Hematopoietic multipotent progenitor cell treated with erythropoietin and hydrocortisone succinate and interleukin-3 and kit ligand, for 4 days (in vitro differentiated cells): ENCODE results near the gene FAM117B.

Experiments used
- DNase-seq: peaks from one replicate; pipeline ENCODE4 v3.0.0-alpha.2; 2015

Gene FAM117B

DNA sequence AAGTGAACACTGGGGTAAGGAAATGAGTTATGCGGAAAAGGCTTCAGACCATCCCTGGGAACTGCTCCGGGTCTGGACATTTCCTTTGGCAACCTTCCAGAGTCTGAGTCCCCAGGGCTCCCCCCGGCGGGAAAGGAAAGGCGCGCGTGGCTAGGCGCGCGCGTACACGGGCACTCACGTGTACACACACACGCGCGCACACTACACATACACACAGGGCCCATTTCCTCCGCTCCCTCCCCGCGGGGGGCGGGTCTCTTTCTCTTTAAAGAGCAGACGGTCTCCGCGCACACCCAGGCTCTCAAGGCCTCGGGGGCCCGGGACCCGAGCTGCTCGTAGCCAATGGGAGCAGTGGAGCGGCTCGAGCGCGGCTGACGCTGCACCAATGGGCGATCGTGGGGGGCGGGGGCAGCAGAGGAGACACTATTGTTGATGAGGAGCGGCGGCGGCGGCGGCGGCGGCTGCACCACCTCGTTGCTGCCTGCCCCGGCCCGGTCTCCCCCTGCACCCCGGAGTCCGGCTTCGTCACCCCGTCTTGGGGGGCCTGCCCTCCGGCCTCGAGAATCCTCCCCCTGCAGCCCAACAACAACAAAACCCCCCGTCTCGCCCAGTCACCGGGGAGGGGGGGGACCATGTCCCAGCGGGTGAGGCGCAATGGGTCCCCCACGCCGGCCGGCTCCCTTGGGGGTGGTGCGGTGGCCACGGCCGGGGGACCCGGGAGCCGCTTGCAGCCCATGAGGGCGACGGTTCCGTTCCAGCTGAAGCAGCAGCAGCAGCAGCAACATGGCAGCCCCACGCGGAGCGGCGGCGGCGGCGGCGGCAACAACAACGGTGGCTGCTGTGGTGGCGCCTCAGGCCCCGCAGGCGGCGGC is at the start of gene FAM117B:
TSS of gene FAM117B (plus strand) at position 414 of the 872 bp plus-strand sequence. CDS start at position 633, 219 bp downstream.
- DNase-seq, result peak; percentile 99

DNA sequence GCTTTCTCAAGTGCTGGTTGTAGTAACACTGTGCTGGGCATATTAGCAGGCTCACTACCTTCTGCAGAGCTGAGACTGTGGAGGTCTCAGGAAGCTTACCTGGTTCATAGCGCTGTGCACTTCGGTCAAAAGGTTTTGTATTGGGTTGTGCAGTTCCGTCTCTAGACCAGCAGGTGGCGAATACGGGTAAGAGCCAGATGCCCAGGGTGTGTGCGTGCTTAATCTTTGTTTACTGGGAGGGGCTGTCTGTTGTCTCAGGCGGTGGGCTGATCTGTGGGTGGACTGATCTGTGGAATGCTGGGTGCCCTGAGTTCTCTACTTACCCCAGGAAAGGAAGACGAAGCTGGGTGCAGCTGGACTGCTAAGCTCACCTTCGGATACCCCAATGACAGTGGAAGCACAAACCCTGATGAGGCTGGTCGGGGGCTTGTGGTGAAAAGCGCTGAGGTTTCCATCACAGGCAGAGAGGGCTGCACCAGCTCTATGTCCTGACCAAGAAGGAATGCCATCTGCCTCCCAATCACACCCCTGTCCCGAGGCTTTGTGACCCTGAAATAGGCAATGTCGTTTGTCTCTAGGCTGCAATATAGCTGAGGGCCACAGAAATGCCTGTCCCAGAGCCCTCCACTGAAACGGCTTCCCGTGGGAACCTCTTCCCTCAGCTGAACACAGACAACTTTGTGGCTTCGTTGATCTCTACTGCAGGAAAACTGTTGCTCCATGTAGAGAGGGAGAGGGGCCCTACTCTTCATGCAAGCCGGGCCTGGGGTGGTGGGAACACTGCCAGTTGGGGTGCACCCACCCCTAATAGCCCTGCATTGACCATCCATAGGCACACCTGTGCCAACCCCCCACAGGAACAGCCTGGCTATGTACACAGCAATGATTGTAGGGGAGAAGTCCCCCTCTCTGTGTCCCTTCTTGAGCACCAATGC is 45.9 kb upstream of the FAM117B start:
- peak; percentile 92 for DNase-seq

DNA sequence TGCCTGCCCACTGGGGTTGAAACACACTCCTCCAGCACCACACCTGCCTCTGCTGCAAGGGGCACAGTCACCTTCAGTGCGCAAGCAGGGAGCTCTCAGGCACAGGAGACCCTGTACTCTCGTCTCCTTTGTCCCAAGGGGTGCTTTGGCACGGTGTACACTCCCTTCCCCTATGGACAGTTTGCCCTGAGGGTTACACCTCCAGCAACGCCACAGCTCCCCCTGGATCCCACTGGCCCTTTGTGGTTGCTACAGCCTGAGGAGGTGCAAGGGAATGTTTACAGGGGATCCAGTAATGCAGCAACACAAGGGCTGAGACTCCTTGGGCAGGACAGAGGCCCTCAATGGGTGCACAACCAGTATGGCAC is 45.2 kb upstream of the FAM117B start:
- DNase-seq, result no peak

DNA sequence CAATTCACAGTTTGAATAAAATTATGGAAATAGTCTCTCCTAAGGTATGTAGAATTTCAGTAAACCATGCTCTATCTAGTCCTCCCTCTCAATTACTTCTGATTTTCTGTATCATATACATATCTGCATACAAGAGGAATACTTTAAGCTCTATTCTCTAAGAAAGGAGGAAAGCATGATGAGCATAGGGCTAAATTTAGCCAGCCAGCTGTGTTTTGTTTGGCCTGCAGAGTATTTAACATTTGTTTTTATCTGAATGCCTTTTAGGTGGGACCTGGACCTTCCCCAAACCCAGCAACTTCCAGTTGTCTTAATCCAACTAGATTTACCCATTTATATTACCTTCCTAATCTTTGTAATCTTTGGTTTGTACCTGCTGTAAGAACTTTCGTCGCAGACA is 42.2 kb upstream of the FAM117B start:
- DNase-seq, result no peak

DNA sequence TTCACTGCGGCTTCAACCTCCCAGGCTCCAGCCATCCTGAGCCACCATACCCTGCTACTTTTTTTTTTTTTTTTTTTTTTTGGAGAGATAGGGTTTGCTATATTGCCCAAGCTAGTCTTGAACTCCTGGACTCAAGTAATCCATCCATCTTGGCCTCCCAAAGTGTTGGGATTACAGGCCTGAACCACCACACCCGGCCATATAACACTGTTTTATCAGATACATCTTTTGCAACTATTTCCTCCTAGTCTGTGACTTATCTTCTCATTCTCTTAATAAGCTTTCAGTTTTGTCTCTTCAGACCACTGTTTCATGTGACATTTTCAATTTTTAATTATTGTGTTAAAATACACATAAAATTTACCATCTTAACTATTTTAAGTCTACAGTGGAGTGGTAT is 35.7 kb upstream of the FAM117B start:
- no peak for DNase-seq

DNA sequence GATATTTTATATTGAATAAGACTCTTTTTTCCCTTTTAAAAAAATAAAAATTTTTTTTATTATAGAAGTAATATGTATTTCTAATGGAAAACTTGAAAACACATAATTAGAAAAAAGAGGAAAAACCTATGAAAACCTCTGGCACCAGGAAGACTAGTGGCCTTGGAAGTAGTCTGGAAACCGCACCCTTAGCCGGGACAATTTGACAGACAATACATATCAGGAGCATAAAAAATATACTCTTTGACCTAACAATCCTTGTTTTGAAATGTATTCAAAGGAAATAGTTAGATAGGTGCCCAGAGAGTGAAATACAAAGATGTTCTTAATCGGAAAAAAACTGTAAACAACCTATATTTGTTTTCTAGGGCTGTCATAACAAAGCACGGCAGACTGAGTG is 34.9 kb upstream of the FAM117B start:
- DNase-seq, result no peak

DNA sequence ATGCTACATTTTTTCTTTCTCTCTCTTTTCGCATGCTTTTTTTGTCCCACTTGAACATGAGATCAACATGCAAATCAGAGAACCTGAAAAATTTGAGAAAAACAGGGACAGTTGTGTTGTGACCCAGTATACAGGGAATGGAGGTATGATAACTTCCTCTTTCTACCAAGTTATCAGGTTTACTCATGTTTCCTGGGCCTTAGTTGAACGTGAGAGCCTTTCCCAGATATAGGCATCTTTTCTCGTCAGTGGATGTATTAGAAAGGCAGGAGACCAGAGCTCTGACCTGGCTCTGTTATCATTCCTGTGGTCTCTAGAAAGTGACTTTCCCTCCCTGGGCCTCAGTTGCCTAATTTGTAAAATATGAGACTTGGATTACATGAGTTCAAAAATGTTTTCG is 30.1 kb upstream of the FAM117B start:
- DNase-seq, result peak; percentile 32

DNA sequence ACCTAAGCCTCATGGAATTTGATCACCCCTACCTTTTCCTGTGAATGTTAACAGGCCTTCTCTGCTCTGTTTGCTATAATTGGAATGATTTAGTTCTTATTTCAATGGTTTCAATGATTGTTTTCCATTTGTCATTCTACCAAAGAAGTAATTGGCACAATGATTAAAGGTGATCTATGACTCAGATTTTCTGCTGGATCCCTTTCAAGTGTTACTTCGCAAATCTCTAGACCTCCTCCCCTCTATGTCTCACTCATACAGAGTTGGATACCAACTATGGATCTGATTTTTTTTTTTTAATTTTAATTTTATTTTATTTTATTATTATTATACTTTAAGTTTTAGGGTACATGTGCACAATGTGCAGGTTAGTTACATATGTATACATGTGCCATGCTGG is 29.6 kb upstream of the FAM117B start:
- DNase-seq, result no peak

DNA sequence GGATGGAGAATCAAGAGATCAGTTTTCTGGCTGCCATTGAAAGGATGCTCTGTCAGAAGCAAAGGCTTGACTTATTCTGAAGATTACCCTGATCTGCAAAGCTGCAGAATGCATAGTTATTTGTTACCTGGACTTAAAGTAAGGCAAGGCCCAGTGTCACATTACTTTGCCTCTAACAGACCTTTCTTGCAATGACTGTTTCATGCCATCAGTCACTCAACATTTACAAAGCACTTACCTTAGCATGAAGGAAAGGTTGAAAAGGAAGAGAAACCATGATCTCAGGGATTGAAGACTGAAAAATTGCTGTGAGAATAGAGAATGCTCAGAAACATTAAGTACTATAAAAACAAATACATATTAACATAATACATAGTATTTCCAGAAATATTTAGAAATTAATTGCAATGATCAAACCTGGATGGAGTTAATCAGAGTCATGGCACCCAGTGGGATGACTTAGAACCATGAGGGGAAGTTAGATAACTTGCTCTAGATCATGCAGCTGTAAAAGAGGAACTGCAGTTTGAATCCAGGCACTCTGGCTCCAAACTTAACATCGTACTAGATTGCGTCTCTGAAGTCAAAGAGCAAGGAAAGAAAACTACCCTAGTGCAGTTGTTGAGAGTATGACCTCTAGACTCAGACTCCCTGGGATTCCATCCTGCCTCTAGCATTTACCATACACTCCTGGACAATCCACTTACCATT is 26.5 kb upstream of the FAM117B start:
- peak; percentile 77 for DNase-seq

DNA sequence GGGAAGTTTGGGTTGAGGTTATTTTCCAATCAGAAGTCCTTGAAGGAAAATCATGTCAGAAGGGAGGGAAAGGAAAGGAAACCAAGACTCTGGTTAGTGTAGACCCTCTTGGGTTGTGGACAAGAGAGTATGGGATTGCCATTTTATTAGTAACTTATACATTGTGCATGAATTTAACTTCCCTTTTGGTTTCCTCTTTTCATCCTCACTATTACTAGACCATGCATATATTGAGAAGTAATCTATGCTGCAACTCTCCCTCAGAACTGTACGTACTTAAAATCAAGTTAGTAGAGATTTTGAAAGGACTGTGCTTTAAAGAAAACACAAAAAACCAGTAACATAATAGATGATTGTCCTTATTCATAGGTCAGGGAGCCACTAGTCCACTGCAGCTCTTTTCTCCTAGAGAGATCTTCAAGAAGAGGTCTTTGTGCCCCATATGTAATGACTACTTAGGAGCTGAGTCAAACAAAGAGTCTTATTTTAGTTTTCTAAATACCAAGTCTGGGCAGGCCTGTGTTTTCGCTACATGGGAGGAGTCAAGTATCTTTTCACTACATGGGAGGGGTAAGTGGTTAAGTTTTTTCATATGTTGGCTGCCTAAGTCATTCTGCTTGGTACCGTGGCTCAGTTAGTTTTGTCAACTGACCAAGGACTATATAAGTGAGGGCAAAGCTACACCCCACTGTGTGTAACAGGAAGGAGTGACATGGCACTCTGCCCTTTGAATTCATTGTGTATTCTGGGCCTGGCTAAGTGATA is 25.2 kb upstream of the FAM117B start:
- DNase-seq, result peak; percentile 38

DNA sequence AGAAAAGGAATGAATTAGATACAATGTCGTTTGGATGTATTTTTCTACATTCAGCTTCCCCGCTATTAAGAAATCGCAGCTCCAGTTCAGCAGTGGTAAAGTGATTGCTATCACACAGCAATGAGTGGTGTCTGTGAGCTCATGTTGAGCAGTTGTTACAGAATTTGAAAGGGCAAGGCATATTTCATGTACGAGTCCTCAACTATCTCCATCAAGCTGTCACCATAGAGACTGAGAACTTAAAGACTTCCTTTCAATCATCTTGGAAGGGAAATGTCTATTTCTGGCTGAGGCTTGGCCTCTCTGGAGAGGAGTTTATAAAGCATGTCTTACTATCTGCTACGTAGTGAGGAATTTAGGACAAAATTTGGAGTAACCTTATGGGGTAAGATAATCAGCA is 24.4 kb upstream of the FAM117B start:
- peak; percentile 14 for DNase-seq

DNA sequence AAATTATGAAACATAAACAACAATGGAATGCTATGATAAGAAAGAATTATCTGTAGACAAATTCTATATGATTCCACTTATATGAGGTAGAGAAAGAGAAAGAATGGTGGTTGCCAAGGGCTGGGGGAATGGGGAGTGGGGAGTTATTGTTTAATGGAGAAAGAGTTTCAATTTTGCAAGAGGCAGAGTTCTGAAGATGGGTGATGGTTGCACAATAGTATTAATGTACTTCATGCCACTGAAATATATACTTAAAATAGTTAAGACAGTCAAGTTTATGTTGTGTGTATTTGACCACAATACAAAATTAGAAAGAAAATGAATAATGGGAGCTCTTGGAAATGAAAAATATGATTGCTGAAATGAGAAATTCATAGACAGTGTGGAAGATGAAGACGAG is 22.6 kb upstream of the FAM117B start:
- DNase-seq, result no peak

DNA sequence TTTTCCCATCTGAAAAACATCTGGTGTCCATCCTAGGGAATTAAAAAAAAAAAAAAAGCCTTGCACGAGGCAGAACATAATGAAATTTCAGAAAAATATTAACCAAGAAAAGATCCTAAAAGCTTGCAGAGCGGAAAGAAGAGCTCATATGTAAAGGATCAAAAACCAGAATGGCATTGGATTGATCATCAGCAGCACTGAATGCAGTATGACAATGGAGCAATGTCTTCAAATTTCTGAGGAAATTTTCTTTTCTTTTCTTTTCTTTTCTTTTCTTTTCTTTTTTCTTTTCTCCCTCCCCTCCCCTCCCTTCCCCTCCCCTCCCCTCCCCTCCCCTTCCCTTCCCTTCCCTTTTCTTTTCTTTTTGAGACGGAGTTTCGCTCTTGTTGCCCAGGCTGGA is 21.3 kb upstream of the FAM117B start:
- DNase-seq, result no peak

DNA sequence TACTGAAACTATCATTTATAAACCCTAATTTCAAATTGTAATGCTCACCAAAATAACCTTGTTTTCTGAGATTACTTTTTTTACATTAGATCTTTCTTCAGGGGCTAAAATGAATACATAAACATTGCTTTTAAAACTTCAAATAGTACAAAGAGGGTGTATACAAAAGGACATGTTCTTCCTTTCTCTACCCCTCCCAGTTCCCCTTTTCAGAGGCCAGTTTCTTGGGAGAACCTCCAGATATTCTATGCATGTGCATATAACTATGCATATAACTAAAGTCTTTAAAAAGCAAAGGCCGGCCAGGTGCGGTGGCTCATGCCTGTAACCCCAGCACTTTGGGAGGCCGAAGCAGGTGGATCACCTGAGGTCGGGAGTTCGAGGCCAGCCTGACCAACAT is 10.6 kb upstream of the FAM117B start:
- DNase-seq, result peak; percentile 37

DNA sequence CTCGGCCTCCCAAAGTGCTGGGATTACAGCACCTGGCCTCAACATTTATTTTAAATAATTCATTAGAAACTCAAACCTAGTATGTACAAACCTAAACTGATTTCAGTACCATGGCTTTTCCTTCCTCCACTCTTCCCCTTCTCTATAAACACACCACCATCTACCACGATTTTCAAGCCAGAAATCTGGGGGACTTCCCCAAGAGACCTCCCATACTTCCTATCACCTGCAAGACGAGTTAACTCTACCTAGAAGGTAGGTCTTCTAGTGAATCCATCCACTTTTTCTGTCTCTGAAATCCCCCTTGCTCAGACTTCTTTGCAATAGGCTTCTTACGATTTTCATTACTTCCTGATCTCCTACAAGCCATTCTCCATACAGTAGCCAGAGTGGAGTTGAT is 7.7 kb upstream of the FAM117B start:
- no peak for DNase-seq

DNA sequence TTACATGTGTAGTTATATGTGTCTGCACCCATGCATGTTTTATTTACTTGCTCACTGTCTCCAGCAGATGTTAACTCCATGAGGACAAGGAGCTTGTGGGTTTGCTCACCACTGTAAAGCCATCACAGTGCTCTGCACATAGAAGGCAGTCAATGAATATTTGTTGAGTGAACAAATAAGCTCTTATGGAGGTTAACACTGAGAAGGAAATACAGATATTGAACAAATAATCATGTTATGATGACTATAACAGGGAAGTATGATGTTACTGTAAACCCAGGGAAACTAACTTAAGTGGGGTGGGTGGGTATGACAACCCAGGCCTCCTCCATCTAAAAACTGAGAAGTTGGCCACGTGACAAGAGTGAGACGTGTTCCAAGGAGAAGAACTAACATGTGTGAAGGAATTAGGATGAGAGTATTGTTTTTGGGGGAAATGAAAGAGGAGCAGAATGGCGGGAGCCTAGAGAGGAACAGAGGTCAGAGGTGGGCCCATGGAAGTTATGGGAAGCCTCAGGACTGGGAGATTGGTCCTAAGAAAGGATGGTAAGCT is 6.0 kb upstream of the FAM117B start:
- DNase-seq, result no peak

DNA sequence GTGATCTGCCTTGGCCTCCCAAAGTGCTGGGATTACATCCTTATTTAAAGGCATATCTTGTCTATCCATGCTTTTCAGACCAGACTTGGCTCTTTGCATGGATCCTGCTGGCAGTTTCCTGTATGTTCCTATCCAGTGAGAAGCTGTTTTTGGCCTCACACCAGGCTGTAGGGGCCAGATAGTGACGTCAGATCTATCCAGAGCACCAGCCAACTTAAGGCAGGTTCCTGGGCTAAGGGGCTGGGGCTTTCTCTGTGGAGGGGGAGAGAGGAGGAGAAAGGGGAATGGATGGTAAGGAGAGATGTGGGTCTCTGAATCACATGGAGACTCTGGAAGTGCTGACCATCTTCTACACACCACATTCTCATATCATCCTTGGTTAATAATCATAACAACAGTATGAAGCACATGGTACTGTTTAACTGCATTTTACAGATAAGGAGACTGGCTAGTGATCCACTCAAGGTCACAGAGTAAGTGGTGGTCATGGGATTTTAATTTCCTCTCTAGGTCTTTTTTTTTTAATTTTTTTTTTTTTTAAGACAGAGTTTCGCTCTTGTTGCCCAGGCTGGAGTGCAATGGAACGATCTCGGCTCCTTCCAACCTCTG is 2.0 kb upstream of the FAM117B start:
- DNase-seq, result peak; percentile 77

DNA sequence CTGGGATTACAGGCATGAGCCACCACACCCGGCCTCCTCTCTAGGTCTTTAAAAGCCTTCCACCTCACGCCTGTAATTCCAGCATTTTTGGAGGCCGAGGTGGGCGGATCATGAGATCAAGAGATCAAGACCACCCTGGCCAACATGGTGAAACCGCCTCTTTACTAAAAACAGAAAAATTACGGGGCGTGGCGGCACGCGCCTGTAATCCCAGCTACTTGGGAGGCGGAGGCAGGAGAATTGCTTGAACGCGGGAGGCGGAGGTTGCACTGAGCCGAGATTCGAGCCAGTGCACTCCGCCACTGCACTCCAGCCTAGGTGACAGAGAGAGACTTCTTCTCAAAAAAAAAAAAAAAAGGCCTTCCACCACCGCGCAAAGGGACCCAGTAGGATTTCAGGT is 1.3 kb upstream of the FAM117B start:
- no peak for DNase-seq

DNA sequence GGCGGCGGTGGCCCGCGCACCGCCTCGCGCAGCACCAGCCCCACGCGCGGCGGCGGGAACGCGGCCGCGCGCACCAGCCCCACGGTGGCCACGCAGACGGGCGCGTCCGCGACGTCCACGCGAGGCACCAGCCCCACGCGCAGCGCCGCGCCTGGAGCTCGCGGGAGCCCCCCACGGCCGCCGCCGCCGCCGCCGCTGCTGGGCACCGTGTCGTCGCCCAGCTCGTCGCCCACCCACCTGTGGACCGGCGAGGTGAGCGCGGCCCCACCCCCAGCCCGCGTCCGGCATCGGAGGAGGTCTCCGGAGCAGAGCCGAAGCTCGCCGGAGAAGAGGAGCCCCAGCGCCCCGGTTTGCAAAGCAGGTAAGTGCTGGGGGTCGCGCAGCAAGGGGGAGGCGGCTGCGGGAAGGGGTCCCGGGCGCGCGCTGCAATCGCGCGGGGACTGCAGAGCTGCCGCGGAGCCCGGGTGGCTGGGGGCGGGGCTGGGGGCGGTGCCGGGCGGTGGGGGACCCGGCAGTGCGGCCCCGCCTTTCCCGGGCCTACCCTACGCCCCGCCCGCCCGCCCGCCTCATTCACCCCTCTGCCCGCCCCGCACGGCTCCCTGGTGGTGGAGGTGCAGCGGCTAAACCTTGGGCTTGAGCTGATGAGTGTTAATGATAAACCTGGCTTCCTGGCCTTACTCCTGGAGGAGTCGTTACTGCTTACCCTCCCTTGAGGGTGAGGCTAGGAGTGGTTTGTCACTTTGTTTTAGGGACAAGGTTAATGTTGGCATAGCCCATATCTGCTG is 851 bp downstream of the FAM117B start:
- peak; percentile 93 for DNase-seq

DNA sequence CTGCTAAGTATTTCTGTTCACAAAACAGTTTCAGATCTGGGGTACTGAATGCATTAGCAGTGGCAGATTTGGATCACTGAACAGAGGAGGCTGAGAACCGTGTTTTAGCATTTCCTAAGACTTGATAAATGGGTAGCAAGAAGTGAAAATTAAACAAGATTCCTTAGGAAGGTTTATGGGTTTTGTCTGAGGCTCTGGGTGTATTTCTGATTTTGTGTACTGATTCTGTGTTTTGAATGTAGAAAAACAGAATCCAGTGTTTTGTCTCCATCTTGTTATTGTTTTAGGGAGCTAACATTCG is 1.4 kb downstream of the FAM117B start:
- no peak for DNase-seq

DNA sequence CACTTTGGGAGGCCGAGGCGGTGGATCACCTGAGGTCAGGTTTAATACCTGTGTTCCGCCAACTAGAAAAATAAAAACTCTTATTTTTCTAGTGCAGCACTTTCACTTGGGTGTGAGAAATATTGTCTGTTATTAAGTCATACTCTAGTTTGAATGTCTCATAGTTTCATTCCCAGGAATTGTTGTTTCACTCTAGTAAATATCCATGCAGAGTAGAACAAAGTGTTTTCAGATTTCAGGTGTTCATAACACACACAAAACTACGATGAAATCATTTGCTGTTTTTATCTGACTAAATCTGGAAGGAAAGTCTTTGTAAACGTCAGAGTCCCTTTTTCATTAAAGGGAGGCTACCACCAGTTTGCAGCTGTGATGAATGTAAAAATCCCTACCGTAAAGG is 4.0 kb downstream of the FAM117B start:
- DNase-seq, result no peak
